ENCODE measurements around the gene GPR50. TPM values are rescaled to one million over a fixed set of nuclear protein-coding genes. Genes with fewer than 3 reads are reported as not detected.

Gene GPR50
- total and polyA plus RNA-seq, 2 donors (not counting 1 experiment from before 2014, with no cell fraction given): not detected

- Histone ChIP-seq H4K20me1 (ENCODE audit: control insufficient read depth, insufficient read depth, low read length, poor library complexity, severe bottlenecking) (no peaks in the 10 kb centered on the region), H3K9ac (ENCODE audit: low read length) (no peak overlapping the region), H3K27ac (ENCODE audit: low read length in 2 of 2) (no peak overlapping the region), H3K9me3 (ENCODE audit: control extremely low read depth in 1 of 3, control insufficient read depth in 2 of 3, insufficient read depth in 1 of 3, low read length in 2 of 3) (peaks cover 0 to 2% (median 0%) of the 10 kb centered on the region in 3 donors), H3K4me1 (ENCODE audit: control insufficient read depth in 2 of 2, insufficient read depth in 2 of 2, low read length in 2 of 2) (no peaks in the 10 kb centered on the region), H3K4me2 (replicated peaks; ENCODE audit: low read depth, low read length, poor library complexity, severe bottlenecking) (no peak overlapping the region), H3K27me3 (replicated peaks in 1 of 4; ENCODE audit: control extremely low read depth in 1 of 4, control insufficient read depth in 3 of 4, insufficient read depth in 4 of 4, low read length in 3 of 4) (peaks cover 0 to 11% (median 1%) of the 10 kb centered on the region in 4 experiments), H3K4me3 (ENCODE audit: control extremely low read depth in 1 of 5, extremely low read depth in 1 of 5, insufficient read depth in 1 of 5, low read depth in 2 of 5, low read length in 4 of 5) (no peak overlapping the region), H3K36me3 (replicated peaks in 1 of 2; ENCODE audit: control extremely low read depth in 1 of 2, control insufficient read depth in 1 of 2, extremely low read depth in 1 of 2, insufficient read depth in 2 of 2, low read length in 1 of 2) (no peaks in the 10 kb centered on the region), H2AFZ (ENCODE audit: insufficient read depth, low read depth, low read length, poor library complexity, severe bottlenecking) (no peak overlapping the region), H3K79me2 (ENCODE audit: control insufficient read depth, insufficient read depth, low read length) (no peaks in the 10 kb centered on the region)
- Mint-ChIP-seq H3K4me3 (no peak overlapping the region), H3K27ac (no peak overlapping the region), H3K9me3 (ENCODE audit: insufficient read depth) (no peaks in the 10 kb centered on the region), H3K4me1 (peaks cover 2% of the 10 kb centered on the region), H3K27me3 (peaks cover 39% of the 10 kb centered on the region)
- POLR2A ChIA-PET: no interaction called here
- intact Hi-C loops (cut with micrococcal nuclease): no loop called here
- no CpG with 5 or more reads among the region's 2 CpGs for WGBS (ENCODE audit: insufficient coverage)
- TF ChIP-seq, protein P1, sequence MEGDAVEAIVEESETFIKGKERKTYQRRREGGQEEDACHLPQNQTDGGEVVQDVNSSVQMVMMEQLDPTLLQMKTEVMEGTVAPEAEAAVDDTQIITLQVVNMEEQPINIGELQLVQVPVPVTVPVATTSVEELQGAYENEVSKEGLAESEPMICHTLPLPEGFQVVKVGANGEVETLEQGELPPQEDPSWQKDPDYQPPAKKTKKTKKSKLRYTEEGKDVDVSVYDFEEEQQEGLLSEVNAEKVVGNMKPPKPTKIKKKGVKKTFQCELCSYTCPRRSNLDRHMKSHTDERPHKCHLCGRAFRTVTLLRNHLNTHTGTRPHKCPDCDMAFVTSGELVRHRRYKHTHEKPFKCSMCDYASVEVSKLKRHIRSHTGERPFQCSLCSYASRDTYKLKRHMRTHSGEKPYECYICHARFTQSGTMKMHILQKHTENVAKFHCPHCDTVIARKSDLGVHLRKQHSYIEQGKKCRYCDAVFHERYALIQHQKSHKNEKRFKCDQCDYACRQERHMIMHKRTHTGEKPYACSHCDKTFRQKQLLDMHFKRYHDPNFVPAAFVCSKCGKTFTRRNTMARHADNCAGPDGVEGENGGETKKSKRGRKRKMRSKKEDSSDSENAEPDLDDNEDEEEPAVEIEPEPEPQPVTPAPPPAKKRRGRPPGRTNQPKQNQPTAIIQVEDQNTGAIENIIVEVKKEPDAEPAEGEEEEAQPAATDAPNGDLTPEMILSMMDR (IDR thresholded peaks at IDR 0.05): no peak
- TF ChIP-seq EZH2 (IDR thresholded peaks at IDR 0.05; ENCODE audit: borderline replicate concordance, insufficient read depth, low read depth, low read length, poor library complexity, severe bottlenecking): no peak
- no peak for DNase-seq
- ATAC-seq (ENCODE audit: low read depth): no peak
- CTCF ChIA-PET: no interaction called here
Observed at GRCh38 chrX:151184705-151185104, 8.3 kb downstream of the GPR50 start.

DNA sequence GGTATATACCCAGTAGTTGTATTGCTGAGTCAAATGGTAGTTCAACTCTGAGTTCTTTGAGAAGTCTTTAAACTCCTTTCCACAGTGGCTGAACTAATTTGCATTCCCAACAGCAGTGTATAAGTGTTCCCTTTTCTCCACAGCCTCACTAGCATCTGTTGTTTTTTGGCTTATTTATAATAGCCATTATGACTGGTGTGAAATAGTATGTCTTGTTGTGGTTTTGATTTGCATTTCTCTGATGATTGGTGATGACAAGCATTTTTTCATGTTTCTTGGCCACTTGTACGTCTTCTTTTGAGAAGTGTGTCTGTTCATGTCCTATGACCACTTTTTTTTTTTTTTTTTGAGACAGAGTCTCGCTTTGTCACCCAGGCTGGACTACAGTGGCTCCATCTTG is 30.5 kb downstream of the GPR50 start:
- Histone ChIP-seq H3K79me2 (ENCODE audit: control insufficient read depth, insufficient read depth, low read length) (no peaks in the 10 kb centered on the region), H3K27me3 (replicated peaks in 1 of 4; ENCODE audit: control extremely low read depth in 1 of 4, control insufficient read depth in 3 of 4, insufficient read depth in 4 of 4, low read length in 3 of 4) (no peaks in the 10 kb centered on the region), H3K4me1 (ENCODE audit: control insufficient read depth in 2 of 2, insufficient read depth in 2 of 2, low read length in 2 of 2) (no peaks in the 10 kb centered on the region), H3K9me3 (ENCODE audit: control extremely low read depth in 1 of 3, control insufficient read depth in 2 of 3, insufficient read depth in 1 of 3, low read length in 2 of 3) (no peaks in the 10 kb centered on the region), H4K20me1 (ENCODE audit: control insufficient read depth, insufficient read depth, low read length, poor library complexity, severe bottlenecking) (no peaks in the 10 kb centered on the region), H3K36me3 (replicated peaks in 1 of 2; ENCODE audit: control extremely low read depth in 1 of 2, control insufficient read depth in 1 of 2, extremely low read depth in 1 of 2, insufficient read depth in 2 of 2, low read length in 1 of 2) (no peaks in the 10 kb centered on the region), H3K4me3 (ENCODE audit: control extremely low read depth in 1 of 5, extremely low read depth in 1 of 5, insufficient read depth in 1 of 5, low read depth in 2 of 5, low read length in 4 of 5) (no peak overlapping the region), H3K4me2 (replicated peaks; ENCODE audit: low read depth, low read length, poor library complexity, severe bottlenecking) (no peak overlapping the region), H2AFZ (ENCODE audit: insufficient read depth, low read depth, low read length, poor library complexity, severe bottlenecking) (no peak overlapping the region), H3K9ac (ENCODE audit: low read length) (no peak overlapping the region), H3K27ac (ENCODE audit: low read length in 2 of 2) (no peak overlapping the region)
- ChIA-PET POLR2A (no interaction called here), CTCF (no interaction called here)
- H3K9me3 Mint-ChIP-seq (ENCODE audit: insufficient read depth): peaks cover 3% of the 10 kb centered on the region
- DNase-seq (no peak), ATAC-seq (ENCODE audit: low read depth) (no peak)
- H3K4me1 Mint-ChIP-seq: no peaks in the 10 kb centered on the region
- no peak overlapping the region for H3K27ac Mint-ChIP-seq
- intact Hi-C loops (cut with micrococcal nuclease): no loop called here
- TF ChIP-seq EZH2 (IDR thresholded peaks at IDR 0.05; ENCODE audit: borderline replicate concordance, insufficient read depth, low read depth, low read length, poor library complexity, severe bottlenecking): no peak
- TF ChIP-seq, protein P1 (IDR thresholded peaks at IDR 0.05): no peak
- H3K4me3 Mint-ChIP-seq: no peak overlapping the region
- WGBS (ENCODE audit: insufficient coverage): no CpG with 5 or more reads among the region's 2 CpGs
- no peaks in the 10 kb centered on the region for H3K27me3 Mint-ChIP-seq

All from B cell (primary cell).